GM23248 (cell line): ENCODE results near the gene CYREN. TPM values are rescaled to one million over a fixed set of nuclear protein-coding genes. Genes with fewer than 3 reads are reported as not detected.

ENCODE experiments used
- DNase-seq: peaks from one replicate; pipeline ENCODE4 v3.0.0-alpha.2; 2015
- H2AFZ ChIP-seq: fragments of 200-600 bp; sonication (generic); 2 replicates; pipeline ENCODE4 v1.6.1; 2016; ENCODE audit warnings: antibody characterized with exemption
- H3F3A ChIP-seq: fragments of 200-600 bp; sonication (generic); 2 replicates; pipeline ENCODE4 v1.6.1; 2016; ENCODE audit warnings: mild to moderate bottlenecking, antibody characterized with exemption, mixed run types; ENCODE audit not compliant: insufficient read depth
- H3K27ac ChIP-seq: fragments of 200-600 bp; sonication (generic); 2 replicates; pipeline ENCODE4 v1.5.1; 2016; ENCODE audit warnings: mild to moderate bottlenecking
- H3K27me3 ChIP-seq: fragments of 200-600 bp; sonication (generic); replicated peaks from 2 replicates; pipeline ENCODE4 v1.6.1; 2016; ENCODE audit warnings: mild to moderate bottlenecking; ENCODE audit not compliant: insufficient read depth
- H3K36me3 ChIP-seq: fragments of 200-600 bp; sonication (generic); 2 replicates; pipeline ENCODE4 v1.6.1; 2016; ENCODE audit warnings: low read depth, mild to moderate bottlenecking
- H3K4me1 ChIP-seq: fragments of 200-600 bp; sonication (generic); 2 replicates; pipeline ENCODE4 v1.6.1; 2016; ENCODE audit warnings: mild to moderate bottlenecking; ENCODE audit not compliant: insufficient read depth
- H3K4me2 ChIP-seq: fragments of 200-600 bp; sonication (generic); one replicate; pipeline ENCODE4 v1.6.1; 2016; ENCODE audit warnings: mild to moderate bottlenecking; ENCODE audit not compliant: unreplicated experiment
- H3K4me3 ChIP-seq: fragments of 200-600 bp; sonication (generic); 2 replicates; pipeline ENCODE4 v1.5.1; 2016; ENCODE audit warnings: mild to moderate bottlenecking
- H3K79me2 ChIP-seq: fragments of 200-600 bp; sonication (generic); 2 replicates; pipeline ENCODE4 v1.6.1; 2016; ENCODE audit warnings: mild to moderate bottlenecking; ENCODE audit not compliant: insufficient read depth
- H3K9ac ChIP-seq: fragments of 200-600 bp; sonication (generic); 2 replicates; pipeline ENCODE4 v1.6.1; 2016; ENCODE audit warnings: mild to moderate bottlenecking
- H3K9me2 ChIP-seq: fragments of 200-600 bp; sonication (generic); 2 replicates; pipeline ENCODE4 v1.6.1; 2016; ENCODE audit warnings: mixed run types, mild to moderate bottlenecking, moderate library complexity; ENCODE audit not compliant: insufficient read depth
- H3K9me3 ChIP-seq: fragments of 200-600 bp; sonication (generic); one replicate; pipeline ENCODE4 v1.6.1; 2017; ENCODE audit warnings: low read depth
- H4K20me1 ChIP-seq: fragments of 200-600 bp; sonication (generic); 2 replicates; pipeline ENCODE4 v1.6.0; 2016; ENCODE audit not compliant: insufficient read depth
- EZH2 ChIP-seq: fragments of 200-600 bp; sonication (generic); IDR thresholded peaks from 2 replicates; pipeline ENCODE4 v1.6.1; 2018; ENCODE audit warnings: antibody characterized with exemption, mild to moderate bottlenecking; ENCODE audit not compliant: insufficient read depth, poor library complexity, severe bottlenecking
- EZH2phosphoT487 ChIP-seq: fragments of 200-600 bp; sonication (generic); IDR thresholded peaks from 2 replicates; pipeline ENCODE4 v1.6.1; 2018; ENCODE audit warnings: antibody characterized with exemption, moderate library complexity, mild to moderate bottlenecking, low read depth; ENCODE audit not compliant: insufficient read depth
- WGBS, 2 experiments: methylation state at CpG; one replicate each; pipeline ENCODE4 v1.1.6; 2015 to 2017; ENCODE audit warnings: low lambda C conversion rate in 2 of 2, low coverage in 1 of 2; ENCODE audit errors: missing lambda C conversion rate in 2 of 2; 5-methylcytosine and 5-hydroxymethylcytosine counted together
- in situ Hi-C: fragments of 300-500 bp; cut with MboI; formaldehyde crosslinking; loops from 2 replicates; pipeline ENCODE4 v1.15.0; 2020
- polyA plus RNA-seq: library from polyadenylated mRNA; unstranded; fragments of >200 nt; fragmentation: Nextera tagmentation; extraction: Ambion mirVana; gene quantifications from 2 replicates; pipeline ENCODE4 v1.2.1, GENCODE V29; 2016
- total RNA-seq: library from RNA; depleted of rRNA; stranded (reverse); fragments of >200 nt; shearing (Covaris generic); gene quantifications from 2 replicates; pipeline ENCODE4 v1.2.3, GENCODE V29; 2014

The CYREN gene
- total and polyA plus RNA-seq, 2 experiments from 2014 or later: 38.3 to 40.4 TPM

GRCh38 chr7:135199439-135199838 is 28.9 kb upstream of the CYREN start:
- Histone ChIP-seq H3K27me3 (no peaks in the 10 kb centered on the region), H3K4me3 (no peak overlapping the region), H3K36me3 (0 out of 2 replicates have a peak, but pooled peaks cover 11% of the 10 kb centered on the region), H4K20me1 (no peaks in the 10 kb centered on the region), H3K9me3 (no peaks in the 10 kb centered on the region), H3F3A (no peaks in the 10 kb centered on the region), H3K4me1 (0 out of 2 replicates have a peak, but pooled peaks cover 2% of the 10 kb centered on the region), H3K79me2 (no peaks in the 10 kb centered on the region), H3K27ac (no peak overlapping the region), H3K4me2 (no peak overlapping the region), H3K9ac (no peak overlapping the region), H2AFZ (no peak overlapping the region), H3K9me2 (no peaks in the 10 kb centered on the region)
- in situ Hi-C loops: loop anchor here (25.0 kb wide), 1 partner anchor 537 kb away; no protein-coding TSS in a partner anchor
- TF ChIP-seq EZH2phosphoT487: no peak
- no peak for TF ChIP-seq EZH2
- no peak for DNase-seq
- WGBS, 2 experiments: 95 to 97% methylated on average over 4 of the region's 4 CpGs

DNA sequence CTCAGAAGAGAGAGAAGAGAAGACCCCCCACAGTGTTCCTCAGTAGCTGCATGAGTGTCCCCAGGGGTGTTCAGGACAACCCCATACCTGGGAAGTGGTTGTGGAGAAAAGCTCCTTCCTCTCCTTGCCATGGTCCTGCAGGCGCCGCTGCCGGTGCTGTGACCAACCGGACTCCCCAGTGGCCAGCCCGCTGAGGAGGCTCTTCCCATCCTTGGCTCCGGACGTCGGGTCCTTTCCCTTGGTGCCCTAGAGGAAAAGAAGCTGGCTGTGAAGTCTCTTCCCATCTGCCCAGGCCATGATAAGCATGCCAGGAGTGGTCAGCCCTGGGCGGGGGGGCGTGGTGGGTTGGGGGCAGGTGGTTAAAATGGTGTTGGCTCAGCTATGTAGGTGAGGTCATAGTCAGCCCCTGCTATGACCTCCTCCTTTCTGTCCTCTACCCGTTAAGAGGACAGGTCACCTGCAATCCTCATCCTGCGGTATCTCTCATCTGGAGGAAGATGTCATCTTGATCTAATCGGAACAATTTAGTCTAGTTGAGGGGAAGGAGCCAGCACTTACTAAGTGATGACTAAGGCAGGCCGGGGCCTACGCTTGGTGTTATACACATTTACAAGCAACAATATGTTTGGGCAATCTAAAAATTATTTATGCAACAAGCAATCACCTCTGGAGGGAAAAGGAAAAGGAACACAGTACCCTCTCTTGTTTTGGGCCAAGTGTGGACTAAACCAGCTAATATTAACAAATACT is 27.6 kb upstream of the CYREN start:
- WGBS, 2 experiments: 90 to 92% methylated on average over 15 of the region's 15 CpGs
- no peak overlapping the region for H2AFZ ChIP-seq
- H4K20me1 ChIP-seq: no peaks in the 10 kb centered on the region
- H3K9me2 ChIP-seq: no peaks in the 10 kb centered on the region
- H3K27ac ChIP-seq: no peak overlapping the region
- no peak overlapping the region for H3K9ac ChIP-seq
- no peaks in the 10 kb centered on the region for H3K27me3 ChIP-seq
- in situ Hi-C loops: loop anchor here (25.0 kb wide), 1 partner anchor 536 kb away; no protein-coding TSS in a partner anchor
- no peaks in the 10 kb centered on the region for H3F3A ChIP-seq
- H3K9me3 ChIP-seq: no peaks in the 10 kb centered on the region
- peak; percentile 61 for DNase-seq
- H3K36me3 ChIP-seq: 0 out of 2 replicates have a peak, but pooled peaks cover 6% of the 10 kb centered on the region
- peaks cover 13% of the 10 kb centered on the region; the same call in 1 of the 2 replicates for H3K4me1 ChIP-seq
- H3K79me2 ChIP-seq: no peaks in the 10 kb centered on the region
- TF ChIP-seq EZH2phosphoT487 (no peak), EZH2 (no peak)
- H3K4me3 ChIP-seq: no peak overlapping the region
- no peak overlapping the region for H3K4me2 ChIP-seq

DNA sequence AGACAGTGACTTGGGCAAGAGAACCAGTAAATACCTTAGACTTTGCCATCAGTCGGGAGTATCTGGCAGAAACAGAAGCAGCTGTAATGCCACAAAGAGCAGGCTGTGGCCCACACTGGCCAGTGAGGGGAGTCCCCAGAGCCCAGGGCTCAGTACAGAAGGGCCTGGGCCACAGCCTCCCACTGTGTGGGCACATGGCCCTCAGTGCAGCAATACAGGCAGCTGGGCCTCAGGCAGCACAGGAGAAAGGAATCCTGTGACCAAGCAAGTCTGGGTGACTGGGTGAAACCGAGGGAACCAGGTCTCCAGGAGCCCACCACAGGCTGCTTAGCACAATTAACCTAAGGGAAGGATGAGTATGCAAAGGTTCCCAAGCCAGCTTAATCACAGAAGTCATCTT is 26.8 kb upstream of the CYREN start:
- Histone ChIP-seq H3K4me3 (no peak overlapping the region), H2AFZ (no peak overlapping the region), H3K9me3 (no peaks in the 10 kb centered on the region), H3K9me2 (no peaks in the 10 kb centered on the region), H3K4me1 (peaks cover 14% of the 10 kb centered on the region; the same call in 1 of the 2 replicates), H3K36me3 (0 out of 2 replicates have a peak, but pooled peaks cover 6% of the 10 kb centered on the region), H4K20me1 (no peaks in the 10 kb centered on the region), H3K9ac (no peak overlapping the region), H3K4me2 (no peak overlapping the region), H3K27me3 (no peaks in the 10 kb centered on the region), H3F3A (no peaks in the 10 kb centered on the region), H3K79me2 (no peaks in the 10 kb centered on the region), H3K27ac (no peak overlapping the region)
- in situ Hi-C loops: loop anchor here (25.0 kb wide), 1 partner anchor 535 kb away; no protein-coding TSS in a partner anchor
- no peak for DNase-seq
- no peak for TF ChIP-seq EZH2
- TF ChIP-seq EZH2phosphoT487: no peak
- WGBS, 2 experiments: 67 to 78% methylated on average over 2 of the region's 2 CpGs

DNA sequence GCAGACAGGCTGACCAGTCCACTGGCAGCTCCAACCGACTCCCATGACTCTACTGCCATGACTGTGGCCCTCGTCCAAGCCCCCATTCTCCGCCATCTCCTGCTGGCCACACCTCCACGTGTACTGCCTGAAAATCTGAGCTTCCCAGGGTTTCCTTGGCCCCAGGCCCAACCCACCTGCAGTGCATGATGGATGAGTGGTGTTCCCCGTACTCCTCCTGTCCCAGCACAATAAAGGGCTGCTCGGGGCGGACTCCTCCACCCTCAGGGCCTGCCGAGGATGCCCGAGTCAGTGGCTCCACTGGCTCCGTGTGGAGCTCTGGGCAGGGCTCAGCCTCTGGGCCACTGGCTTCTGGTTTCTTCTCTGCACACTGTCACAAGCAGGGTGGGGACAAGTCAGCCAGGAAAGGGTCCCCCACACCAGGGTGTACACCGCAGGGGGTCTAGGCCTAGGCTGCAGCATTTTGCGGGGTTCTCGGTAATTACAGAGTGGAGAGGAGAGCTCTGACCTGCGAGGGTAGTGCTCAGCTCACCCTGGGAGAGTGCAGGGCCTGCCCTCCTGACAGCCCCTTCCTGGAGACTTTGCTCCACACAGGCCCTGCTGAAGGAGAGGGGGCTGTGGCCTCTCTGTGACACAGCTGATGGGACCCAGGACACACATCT is 25.6 kb upstream of the CYREN start:
- Histone ChIP-seq H3K36me3 (no peaks in the 10 kb centered on the region), H3F3A (no peaks in the 10 kb centered on the region), H3K27ac (no peak overlapping the region), H2AFZ (no peak overlapping the region), H3K27me3 (no peaks in the 10 kb centered on the region), H3K9ac (no peak overlapping the region), H4K20me1 (no peaks in the 10 kb centered on the region), H3K4me1 (peaks cover 14% of the 10 kb centered on the region; the same call in 1 of the 2 replicates), H3K4me2 (no peak overlapping the region), H3K79me2 (no peaks in the 10 kb centered on the region), H3K9me2 (no peaks in the 10 kb centered on the region), H3K9me3 (no peaks in the 10 kb centered on the region), H3K4me3 (no peak overlapping the region)
- DNase-seq: no peak
- WGBS, 2 experiments: 90 to 93% methylated on average over 13 to 14 of the region's 14 CpGs
- in situ Hi-C loops: loop anchor here (25.0 kb wide), 1 partner anchor 534 kb away; no protein-coding TSS in a partner anchor
- no peak for TF ChIP-seq EZH2phosphoT487
